Measurements from ENCODE around the gene RHOJ.
"Not testable (repeated sequence)": the region's sequence is repeated elsewhere in the genome, so short reads cannot be mapped to it uniquely, and the experiment has no call there.

RHOJ gene

GRCh38 chr14:63297372-63298063 lies 93.3 kb downstream of the RHOJ start:
- no peak for DNase-seq (ENCODE audit: low read depth in 2 of 2)

DNA sequence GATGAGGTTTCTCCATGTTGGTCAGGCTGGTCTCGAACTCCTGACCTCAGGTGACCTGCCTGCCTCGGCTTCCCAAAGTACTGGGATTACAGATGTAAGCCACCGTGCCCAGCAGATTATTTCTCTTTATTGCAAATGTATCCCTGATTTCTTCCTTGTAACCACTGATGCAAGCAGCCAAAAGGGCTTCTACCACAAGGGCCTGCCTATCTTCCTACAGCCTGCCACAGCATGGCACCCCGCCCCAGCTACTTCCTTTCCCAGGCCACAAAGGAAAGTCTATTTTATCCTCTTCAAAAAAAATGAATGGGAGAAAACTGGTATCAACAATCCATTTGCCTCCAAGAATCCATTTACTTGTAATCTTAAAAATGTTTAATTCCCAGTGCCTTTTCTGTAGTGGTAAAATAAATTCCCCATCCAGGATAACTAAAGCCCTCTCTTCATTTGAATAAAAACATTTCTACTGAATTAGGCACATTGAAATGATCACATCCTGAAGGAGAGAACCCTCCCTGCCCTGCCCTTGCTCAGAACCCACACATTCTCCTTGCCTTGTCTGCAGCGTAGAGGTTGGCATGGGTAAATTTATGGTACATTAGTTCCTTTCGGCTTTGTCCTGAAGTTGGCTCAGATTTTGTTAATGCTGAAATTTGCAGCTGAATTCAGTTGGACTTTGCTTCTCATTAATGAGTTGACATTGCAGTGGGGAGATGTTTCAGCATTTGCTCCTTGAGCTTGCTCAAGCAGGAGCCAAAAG lies 95.3 kb downstream of the RHOJ start:
- DNase-seq (ENCODE audit: low read depth in 2 of 2), result no peak

DNA sequence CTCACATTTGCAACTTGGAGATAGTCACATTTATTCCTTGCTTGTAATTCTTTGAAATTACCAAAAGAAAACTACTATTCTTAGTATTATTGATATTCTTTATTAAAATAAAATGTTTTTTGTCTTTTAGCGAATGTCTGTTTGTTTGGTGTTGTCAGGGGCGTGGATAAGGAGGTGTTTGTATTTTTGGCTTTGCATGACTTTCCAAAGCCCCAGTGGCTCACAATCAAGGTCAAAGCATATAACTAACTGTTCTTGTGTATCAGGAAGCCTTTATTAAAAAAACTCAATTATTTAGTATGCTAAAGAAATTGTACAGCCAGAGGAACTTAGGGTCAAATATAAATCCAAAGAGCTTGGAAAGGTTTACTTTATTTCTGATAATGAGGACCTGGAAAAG lies 96.6 kb downstream of the RHOJ start:
- DNase-seq (ENCODE audit: low read depth in 2 of 2), result no peak

DNA sequence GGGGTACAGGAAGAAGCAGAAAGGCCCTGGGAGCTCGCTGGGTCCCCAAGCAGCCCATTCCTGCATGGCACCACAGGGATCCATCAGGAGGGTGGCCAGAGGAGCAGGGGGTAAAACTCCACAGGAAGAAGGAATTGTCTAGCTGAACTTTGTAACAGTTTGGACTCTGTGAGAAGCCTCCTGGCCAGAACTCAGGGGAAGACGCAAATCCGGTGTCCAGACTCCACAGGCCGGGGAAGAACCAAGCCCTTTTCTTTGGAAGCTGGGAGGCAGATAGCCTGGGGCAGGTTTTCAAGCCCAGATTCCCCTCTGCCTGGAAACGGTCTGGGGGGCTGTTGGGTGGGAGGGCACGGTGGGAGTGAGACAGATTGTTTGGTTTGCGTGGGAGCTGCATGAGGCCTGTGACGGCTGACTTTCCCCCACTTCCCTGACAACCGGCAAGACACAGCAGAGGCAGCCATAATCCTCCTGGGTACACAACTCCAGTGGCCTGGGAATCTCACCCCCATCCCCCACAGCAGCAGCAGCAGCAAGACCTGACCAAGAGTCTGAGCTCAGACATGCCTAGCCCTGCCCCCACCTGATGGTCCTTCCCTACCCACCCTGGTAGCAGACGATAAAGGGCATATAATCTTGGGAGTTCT lies 97.8 kb downstream of the RHOJ start:
- no peak for DNase-seq (ENCODE audit: low read depth in 2 of 2)

GRCh38 chr14:63304429-63304828 lies 100.2 kb downstream of the RHOJ start:
- not testable (repeated sequence) for DNase-seq (ENCODE audit: low read depth in 2 of 2)

GRCh38 chr14:63308723-63309317 lies 104.6 kb downstream of the RHOJ start:
- peak in 1 of 2 experiments; percentile 2 for DNase-seq (ENCODE audit: low read depth in 2 of 2)

GRCh38 chr14:63318835-63319234 lies 114.6 kb downstream of the RHOJ start, which contains the start of gene GPHB5:
TSS of gene GPHB5 (minus strand) at chr14:63318935. CDS start at chr14:63317849, 1,086 bp downstream.
- DNase-seq (ENCODE audit: low read depth in 2 of 2), result no peak

GRCh38 chr14:63322472-63322871 lies 118.2 kb downstream of the RHOJ start:
- DNase-seq (ENCODE audit: low read depth in 2 of 2), result no peak

DNA sequence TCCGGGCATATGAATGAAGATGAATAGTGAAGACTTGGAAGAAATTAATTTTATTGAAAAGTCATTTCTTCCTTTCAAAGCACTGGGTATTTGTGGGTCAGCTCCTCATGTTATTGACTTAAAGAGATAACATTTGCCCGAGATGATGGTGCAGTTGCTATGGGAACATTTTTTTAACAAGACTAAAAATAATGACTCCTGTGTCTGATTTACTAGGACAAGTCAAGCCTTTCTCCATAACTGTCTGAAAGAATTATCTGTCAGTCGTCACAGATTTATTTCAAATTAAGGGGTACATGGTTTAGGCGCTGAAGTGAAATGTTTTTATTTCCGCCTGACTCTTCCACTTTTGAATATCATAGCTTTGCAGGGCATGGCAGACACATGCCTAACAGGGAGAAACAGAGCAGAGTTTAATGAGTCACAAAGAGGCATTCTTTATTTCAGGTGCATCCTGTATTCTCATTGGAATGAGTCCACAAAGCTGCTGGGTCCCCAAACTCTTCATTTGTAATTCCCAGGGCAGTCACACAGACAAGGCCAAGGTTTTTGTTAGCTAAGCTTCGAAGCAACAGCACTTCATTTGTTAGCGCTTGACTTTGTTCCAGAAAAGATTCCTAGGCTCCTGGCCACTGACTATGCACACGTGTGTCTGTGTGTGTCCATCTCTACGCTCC lies 118.8 kb downstream of the RHOJ start:
- DNase-seq (ENCODE audit: low read depth in 2 of 2), result no peak

DNA sequence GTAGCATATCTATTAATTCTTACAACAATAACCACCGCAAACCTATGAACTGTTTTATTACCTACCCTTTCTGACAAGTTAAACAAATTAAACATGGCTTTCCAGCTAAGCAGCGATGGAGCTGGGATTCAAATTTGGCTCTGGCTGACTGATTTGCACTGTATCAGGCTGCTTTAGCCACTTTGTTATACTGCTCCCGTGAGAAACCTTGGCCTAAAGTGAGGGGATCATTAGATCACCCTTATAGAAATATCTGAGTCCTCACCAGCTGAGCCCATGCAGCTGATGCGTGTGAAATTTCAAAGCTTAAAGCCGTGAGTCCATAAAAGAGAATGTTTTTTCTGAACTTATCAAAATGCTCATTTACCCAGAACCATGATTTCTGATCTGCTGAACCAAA lies 122.6 kb downstream of the RHOJ start:
- no peak for DNase-seq (ENCODE audit: low read depth in 2 of 2)

GRCh38 chr14:63328787-63329737 lies 124.8 kb downstream of the RHOJ start:
- no peak for DNase-seq (ENCODE audit: low read depth in 2 of 2)

- DNase-seq (ENCODE audit: low read depth in 2 of 2), result no peak
These were observed 138.1 kb downstream of the RHOJ start for GRCh38 chr14:63342371-63342770.
